22Rv1 (cell line): Measurements from ENCODE around the gene WDR70.

ENCODE experiments used
- ZFX ChIP-seq: fragments of 450-650 bp; IDR thresholded peaks from 2 replicates; pipeline ENCODE4 v1.6.1; 2017; ENCODE audit warnings: antibody characterized with exemption, borderline replicate concordance
- TF ChIP-seq, protein P1 (sequence below): fragments of 450-650 bp; IDR thresholded peaks from 2 replicates; pipeline ENCODE4 v1.5.1; 2017; ENCODE audit warnings: mild to moderate bottlenecking

DNA sequence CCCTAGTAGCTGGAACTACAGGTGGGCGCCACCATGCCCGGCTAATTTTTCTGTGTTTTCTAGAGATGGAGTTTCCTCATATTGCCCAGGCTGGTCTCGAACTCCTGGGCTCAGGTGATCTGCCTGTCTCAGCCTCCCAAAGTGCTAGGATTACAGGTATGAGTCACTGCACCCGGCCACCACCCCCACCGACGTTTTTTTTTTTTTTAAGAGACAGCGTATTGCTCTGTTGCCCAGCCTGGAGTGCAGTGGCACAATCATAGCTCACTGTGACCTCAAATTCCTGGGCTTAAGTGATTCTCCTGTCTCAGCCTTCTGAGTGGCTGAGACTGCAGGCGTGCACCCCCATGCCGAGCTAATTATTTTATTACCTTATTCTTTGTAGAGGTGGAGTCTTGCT lies 38.2 kb downstream of the WDR70 start:
- TF ChIP-seq, protein P1, sequence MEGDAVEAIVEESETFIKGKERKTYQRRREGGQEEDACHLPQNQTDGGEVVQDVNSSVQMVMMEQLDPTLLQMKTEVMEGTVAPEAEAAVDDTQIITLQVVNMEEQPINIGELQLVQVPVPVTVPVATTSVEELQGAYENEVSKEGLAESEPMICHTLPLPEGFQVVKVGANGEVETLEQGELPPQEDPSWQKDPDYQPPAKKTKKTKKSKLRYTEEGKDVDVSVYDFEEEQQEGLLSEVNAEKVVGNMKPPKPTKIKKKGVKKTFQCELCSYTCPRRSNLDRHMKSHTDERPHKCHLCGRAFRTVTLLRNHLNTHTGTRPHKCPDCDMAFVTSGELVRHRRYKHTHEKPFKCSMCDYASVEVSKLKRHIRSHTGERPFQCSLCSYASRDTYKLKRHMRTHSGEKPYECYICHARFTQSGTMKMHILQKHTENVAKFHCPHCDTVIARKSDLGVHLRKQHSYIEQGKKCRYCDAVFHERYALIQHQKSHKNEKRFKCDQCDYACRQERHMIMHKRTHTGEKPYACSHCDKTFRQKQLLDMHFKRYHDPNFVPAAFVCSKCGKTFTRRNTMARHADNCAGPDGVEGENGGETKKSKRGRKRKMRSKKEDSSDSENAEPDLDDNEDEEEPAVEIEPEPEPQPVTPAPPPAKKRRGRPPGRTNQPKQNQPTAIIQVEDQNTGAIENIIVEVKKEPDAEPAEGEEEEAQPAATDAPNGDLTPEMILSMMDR = no peak
- no peak for TF ChIP-seq ZFX
